Fibroblast of lung (primary cell): ENCODE data around the gene TUBGCP2. TPM values are rescaled to one million over a fixed set of nuclear protein-coding genes. Genes with fewer than 3 reads are reported as not detected.

Experiments used
- DNase-seq, 2 donors: peaks; one replicate each; pipeline versions ENCODE4 v3.0.0 to v3.0.0-alpha.2; 2010; ENCODE audit warnings: low read depth in 2 of 2
- H2AFZ ChIP-seq: 2 replicates; pipeline ENCODE4 v1.5.1; 2012; ENCODE audit warnings: low read length, control low read depth, inconsistent platforms
- H3K27ac ChIP-seq: 2 replicates; pipeline ENCODE4 v1.5.1; 2011; ENCODE audit warnings: low read length, control low read depth; ENCODE audit not compliant: insufficient read depth
- H3K27me3 ChIP-seq: 2 replicates; pipeline ENCODE4 v1.5.1; 2011; ENCODE audit warnings: mild to moderate bottlenecking, low read length; ENCODE audit not compliant: control insufficient read depth, insufficient read depth
- H3K36me3 ChIP-seq: 2 replicates; pipeline ENCODE4 v1.5.1; 2011; ENCODE audit warnings: low read length; ENCODE audit not compliant: control insufficient read depth, insufficient read depth
- H3K4me1 ChIP-seq: 2 replicates; pipeline ENCODE4 v1.5.1; 2011; ENCODE audit warnings: low read length; ENCODE audit not compliant: control insufficient read depth, insufficient read depth; ENCODE audit errors: extremely low read depth
- H3K4me2 ChIP-seq: 2 replicates; pipeline ENCODE4 v1.5.1; 2011; ENCODE audit warnings: low read length, control low read depth; ENCODE audit not compliant: insufficient read depth; ENCODE audit errors: extremely low read depth
- H3K4me3 ChIP-seq, 4 experiments: fragments of 200-600 bp in 1 of 4; sonication (generic) in 1 of 4; replicated peaks in 1 of 4; 2 replicates each; pipeline ENCODE4 v1.5.1; 2011 to 2016; ENCODE audit warnings: low read length in 4 of 4, low read depth in 3 of 4, mild to moderate bottlenecking in 3 of 4, control low read depth in 2 of 4, inconsistent platforms in 1 of 4, mixed read lengths in 1 of 4; ENCODE audit not compliant: insufficient read depth in 1 of 4; ENCODE audit errors: control extremely low read depth in 1 of 4
- H3K79me2 ChIP-seq: 2 replicates; pipeline ENCODE4 v1.5.1; 2012; ENCODE audit warnings: mild to moderate bottlenecking, low read length, inconsistent platforms; ENCODE audit not compliant: control insufficient read depth, insufficient read depth
- H3K9ac ChIP-seq: 2 replicates; pipeline ENCODE4 v1.5.1; 2011; ENCODE audit warnings: mild to moderate bottlenecking, low read length, control low read depth; ENCODE audit not compliant: insufficient read depth
- H3K9me3 ChIP-seq: 2 replicates; pipeline ENCODE4 v1.5.1; 2012; ENCODE audit warnings: low read depth, low read length; ENCODE audit not compliant: control insufficient read depth, insufficient read depth
- H4K20me1 ChIP-seq: 2 replicates; pipeline ENCODE4 v1.5.1; 2011; ENCODE audit warnings: low read length; ENCODE audit not compliant: control insufficient read depth, insufficient read depth; ENCODE audit errors: extremely low read depth
- CTCF ChIP-seq, 2 donors: IDR thresholded peaks in 1 of 2; conservative IDR thresholded peaks in 1 of 2; 1 replicate in 1 of 2; 2 replicates in 1 of 2; pipeline ENCODE4 v1.5.1; 2011 to 2012; ENCODE audit warnings: low read length in 2 of 2, control low read depth in 1 of 2, inconsistent platforms in 1 of 2, low read depth in 1 of 2, mild to moderate bottlenecking in 1 of 2
- EZH2 ChIP-seq: IDR thresholded peaks from 2 replicates; pipeline ENCODE4 v1.5.1; 2012; ENCODE audit warnings: low read length, control low read depth, mild to moderate bottlenecking; ENCODE audit errors: missing control alignments
- polyA plus RNA-seq, 2 donors: library from polyadenylated mRNA; depleted of rRNA in 1 of 2; stranded (reverse) in 1 of 2; unstranded in 1 of 2; fragments of >200 nt; gene quantifications; 2 replicates each; pipeline ENCODE4 v1.2.1, GENCODE V29; 2011 to 2012; ENCODE audit warnings: missing spikeins in 1 of 2
- total RNA-seq: library from RNA; depleted of rRNA; stranded (reverse); fragments of >200 nt; gene quantifications from 2 replicates; pipeline ENCODE4 v1.2.1, GENCODE V29; 2014

TUBGCP2 gene
- total and polyA plus RNA-seq, 2 donors (not counting 1 experiment from before 2014, with no cell fraction given): 31.0 to 60.8 TPM

DNA sequence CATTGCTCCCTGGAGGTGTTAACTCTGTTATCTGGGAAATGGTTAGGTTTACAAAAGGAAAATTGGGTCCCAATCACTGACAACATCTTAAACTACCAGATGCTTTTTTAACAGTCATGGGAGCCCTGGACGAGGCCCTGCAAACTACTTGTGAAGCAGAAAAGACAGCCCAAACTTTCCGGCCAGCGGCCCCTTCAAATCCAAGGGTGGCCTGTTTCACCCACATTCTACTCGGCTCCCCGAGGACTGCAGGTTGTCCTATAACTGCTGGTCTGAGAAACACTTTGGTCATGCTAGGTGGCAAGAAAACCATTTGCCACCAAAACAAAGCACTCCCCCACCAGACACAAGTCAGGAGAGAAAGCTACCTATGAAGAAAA, 2.6 kb downstream of the TUBGCP2 start:
- Histone ChIP-seq H3K36me3 (peaks cover 16% of the 10 kb centered on the region), H3K27ac (no peak overlapping the region), H3K27me3 (no peaks in the 10 kb centered on the region), H3K4me1 (peaks cover 3% of the 10 kb centered on the region), H2AFZ (no peak overlapping the region), H3K9me3 (no peaks in the 10 kb centered on the region), H3K4me2 (no peak overlapping the region), H3K9ac (no peak overlapping the region), H3K79me2 (peaks cover 59% of the 10 kb centered on the region), H4K20me1 (no peaks in the 10 kb centered on the region), H3K4me3 (no peak overlapping the region)
- DNase-seq: no peak
- no peak for TF ChIP-seq EZH2
- TF ChIP-seq CTCF (conservative IDR thresholded peaks at IDR 0.05 in 1 of 2, IDR thresholded peaks at IDR 0.05 in 1 of 2; ENCODE audit: low read depth in 1 of 2, low read length in 2 of 2): no peak

DNA sequence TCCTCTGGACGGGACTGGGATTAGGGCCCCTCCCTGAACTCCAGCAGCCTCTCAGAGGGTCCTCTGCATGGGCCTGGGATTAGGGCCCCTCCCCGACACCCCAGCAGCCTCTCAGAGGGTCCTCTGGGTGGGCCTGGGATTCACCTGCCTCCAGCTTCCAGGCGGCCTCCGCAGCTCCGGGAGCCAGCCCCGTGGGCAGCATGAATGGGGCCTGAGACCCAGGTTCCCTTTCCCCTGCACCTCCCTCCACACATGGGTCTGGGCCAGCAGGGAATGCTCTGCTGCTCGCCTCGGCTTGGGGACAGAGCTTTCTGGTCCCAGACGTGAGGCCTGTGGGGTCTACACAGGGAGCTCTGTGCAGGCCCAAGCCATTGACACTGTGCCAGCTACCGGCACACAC, 5.5 kb downstream of the TUBGCP2 start:
- H4K20me1 ChIP-seq: no peaks in the 10 kb centered on the region
- no peak overlapping the region for H3K9ac ChIP-seq
- no peak overlapping the region for H2AFZ ChIP-seq
- H3K4me1 ChIP-seq: peaks cover 3% of the 10 kb centered on the region
- no peak for DNase-seq
- H3K4me3 ChIP-seq: no peak overlapping the region
- H3K79me2 ChIP-seq: peaks cover 56% of the 10 kb centered on the region
- no peak overlapping the region for H3K27ac ChIP-seq
- TF ChIP-seq CTCF (conservative IDR thresholded peaks at IDR 0.05 in 1 of 2, IDR thresholded peaks at IDR 0.05 in 1 of 2; ENCODE audit: low read depth in 1 of 2, low read length in 2 of 2): no peak
- no peak for TF ChIP-seq EZH2
- H3K4me2 ChIP-seq: no peak overlapping the region
- H3K9me3 ChIP-seq: no peaks in the 10 kb centered on the region
- peaks cover 20% of the 10 kb centered on the region for H3K36me3 ChIP-seq
- no peaks in the 10 kb centered on the region for H3K27me3 ChIP-seq

GRCh38 chr10:133302230-133302629, 6.4 kb downstream of the TUBGCP2 start:
- peaks cover 46% of the 10 kb centered on the region for H3K79me2 ChIP-seq
- H3K36me3 ChIP-seq: peaks cover 22% of the 10 kb centered on the region

More at GRCh38 chr10:133302230-133302629, 6.4 kb downstream of the TUBGCP2 start:
- DNase-seq: no peak
- Histone ChIP-seq H4K20me1 (no peaks in the 10 kb centered on the region), H3K4me2 (no peak overlapping the region), H3K4me3 (no peak overlapping the region), H3K9me3 (no peaks in the 10 kb centered on the region), H3K27ac (no peak overlapping the region), H3K27me3 (no peaks in the 10 kb centered on the region), H2AFZ (no peak overlapping the region), H3K4me1 (no peaks in the 10 kb centered on the region), H3K9ac (no peak overlapping the region)
- no peak for TF ChIP-seq EZH2
- no peak for TF ChIP-seq CTCF (conservative IDR thresholded peaks at IDR 0.05 in 1 of 2, IDR thresholded peaks at IDR 0.05 in 1 of 2; ENCODE audit: low read depth in 1 of 2, low read length in 2 of 2)
